ENCODE data around the gene CDK8. TPM values are rescaled to one million over a fixed set of nuclear protein-coding genes. Genes with fewer than 3 reads are reported as not detected.

The CDK8 gene
- total RNA-seq, 1 donor from 2014 or later = 12.8 TPM

DNA sequence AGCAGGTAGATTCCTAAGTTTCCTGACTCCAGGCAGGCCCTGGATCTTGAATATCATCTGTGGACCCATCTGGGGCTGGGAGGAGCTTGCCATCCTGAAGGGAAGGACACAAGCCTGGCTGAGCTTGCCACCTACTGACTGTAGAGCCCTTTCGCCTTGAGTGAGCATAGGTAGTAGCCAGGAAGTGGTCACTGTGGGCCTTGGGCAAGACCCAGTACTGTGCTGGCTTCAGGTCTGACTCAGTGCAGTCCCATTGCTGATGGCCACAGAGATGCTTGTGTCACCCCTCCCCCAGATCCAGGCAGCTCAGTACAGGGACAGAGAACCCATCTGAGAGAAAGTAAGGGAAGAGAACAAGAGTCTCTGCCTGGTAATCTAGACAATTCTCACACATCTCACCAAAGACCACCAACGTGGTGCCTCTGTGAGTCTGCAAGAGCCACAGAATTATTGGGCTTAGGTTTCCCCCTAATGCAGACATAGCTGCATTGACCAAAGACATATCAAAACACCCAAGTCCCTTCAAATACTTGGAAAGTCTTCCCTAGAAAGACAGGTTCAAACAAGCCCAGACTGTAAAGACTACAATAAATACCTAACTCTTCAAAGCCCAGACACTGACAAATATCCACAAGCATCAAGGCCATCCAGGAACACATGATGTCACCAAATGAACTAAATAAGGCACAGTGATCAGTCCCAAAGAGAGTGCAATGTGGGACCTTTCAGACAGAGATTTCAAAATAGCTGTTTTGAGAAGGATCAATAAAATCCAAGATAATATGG is 195.3 kb downstream of the CDK8 start:
- no peak for DNase-seq

Other genes starting within 250 kb of the CDK8 start
- gene SHISA2, start 202.1 kb upstream of the CDK8 start, total RNA-seq = 1.1 and 1.7 TPM in 2 replicates
- gene RNF6, start 31.8 kb upstream of the CDK8 start, total RNA-seq = 54.3 and 80.6 TPM in 2 replicates

All from dermis blood vessel endothelial cell (primary cell).